NCI-H2196 treated with DMSO at 0.1 percent for 48 hours (cell line): ENCODE measurements around the gene PAWR.
"Not testable (repeated sequence)": the region's sequence is repeated elsewhere in the genome, so short reads cannot be mapped to it uniquely, and the experiment has no call there.

Experiments used
- DNase-seq: peaks from one replicate; lab custom pipeline; 2025; ENCODE audit not compliant: unreplicated experiment; lab: John Stamatoyannopoulos, UW

PAWR gene

DNA sequence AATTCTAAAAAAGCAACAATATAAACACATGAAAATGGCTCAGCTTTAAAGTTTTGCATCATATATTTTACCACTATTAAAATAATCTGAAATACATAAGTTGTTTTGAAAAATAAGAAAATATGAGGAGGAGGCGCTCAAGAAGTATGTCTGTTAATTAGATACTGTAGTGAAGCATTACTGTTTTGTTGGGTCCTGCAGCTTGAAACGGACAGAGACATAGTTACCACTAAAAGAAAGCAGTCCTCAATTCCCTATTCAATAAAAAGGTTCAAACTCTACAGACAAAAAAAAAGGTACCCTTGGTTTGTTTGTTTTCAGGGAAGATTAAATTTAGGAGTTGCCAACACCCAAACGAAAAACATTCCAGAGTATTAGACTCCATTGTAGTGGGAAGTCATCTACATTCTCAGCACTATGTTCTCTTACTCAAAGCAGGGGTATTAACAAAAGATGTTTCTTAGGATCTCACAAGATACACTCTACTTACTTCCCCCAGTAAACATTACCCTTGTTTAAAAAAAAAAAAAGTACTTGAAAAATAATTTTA is 3.0 kb downstream of the PAWR start:
- DNase-seq = no peak

DNA sequence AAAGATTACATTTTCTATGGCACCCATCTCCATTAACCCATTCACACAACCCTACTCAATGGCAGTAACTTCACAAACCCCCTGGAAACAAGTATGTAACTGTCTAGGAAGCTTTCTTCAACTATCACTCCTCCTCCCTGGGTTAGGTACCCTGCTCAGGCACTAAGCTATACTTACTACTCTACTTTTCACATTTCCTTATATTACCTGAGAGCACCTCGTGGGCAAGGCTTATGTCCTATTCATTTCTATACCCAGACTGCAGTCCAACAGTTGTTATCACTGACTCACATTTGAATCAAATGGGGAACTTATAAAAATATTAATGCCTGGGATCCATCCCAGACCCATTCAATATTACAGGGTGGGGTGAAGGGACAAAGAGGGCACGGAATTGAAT is 4.6 kb downstream of the PAWR start:
- no peak for DNase-seq

DNA sequence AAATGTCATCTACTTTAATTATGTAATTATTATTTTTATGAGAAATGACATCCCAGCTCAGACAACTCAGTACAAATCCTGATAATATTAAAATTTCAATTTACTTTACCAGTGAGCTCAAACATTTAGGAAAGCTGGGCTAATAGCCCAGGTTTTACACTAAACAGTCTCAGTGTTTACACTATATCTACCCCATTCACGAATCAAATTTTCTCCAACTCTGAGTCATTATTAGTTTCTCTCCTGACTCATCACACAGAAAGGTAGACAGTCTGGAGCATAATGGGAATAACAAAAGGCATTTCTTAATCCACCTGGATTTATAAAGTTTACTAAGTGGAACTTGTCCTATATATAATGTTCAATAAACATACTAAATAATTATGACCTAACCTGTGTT is 5.7 kb downstream of the PAWR start:
- DNase-seq = no peak

DNA sequence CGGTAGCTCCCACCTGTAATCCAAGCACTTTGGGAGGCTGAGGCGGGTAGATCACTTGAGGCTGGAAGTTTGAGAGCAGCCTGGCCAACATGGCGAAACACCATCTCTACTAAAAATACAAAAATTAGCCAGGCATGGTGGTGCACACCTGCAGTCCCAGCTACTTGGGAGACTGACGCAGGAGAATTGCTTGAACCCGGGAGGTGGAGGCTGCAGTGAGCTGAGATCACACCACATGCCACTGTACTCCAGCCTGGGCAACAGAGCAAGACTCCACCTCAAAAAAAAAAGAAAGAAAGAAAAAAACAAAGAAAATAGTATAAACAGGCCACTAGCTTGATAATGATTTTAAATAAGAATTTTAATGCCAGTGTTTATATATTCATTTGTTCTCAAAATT is 6.4 kb downstream of the PAWR start:
- not testable (repeated sequence) for DNase-seq

DNA sequence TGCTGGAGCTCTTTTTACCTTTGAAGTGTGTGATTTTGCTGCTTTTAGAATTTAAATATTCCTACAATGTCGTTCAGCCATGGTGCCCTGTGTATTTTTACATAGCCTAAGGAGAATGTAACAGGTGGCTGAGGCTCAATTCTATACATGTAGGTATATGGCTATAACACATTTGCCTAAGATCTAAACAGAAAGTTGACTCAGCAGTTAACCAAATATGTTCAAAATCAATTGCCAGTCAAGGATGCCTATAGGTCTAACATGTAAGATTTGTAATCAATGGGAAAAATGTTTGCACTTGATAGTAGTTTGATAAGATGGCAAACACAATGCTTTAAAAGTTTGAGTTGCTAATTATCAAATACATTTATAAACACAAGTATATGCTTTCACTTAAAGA is 8.2 kb downstream of the PAWR start:
- DNase-seq = no peak

DNA sequence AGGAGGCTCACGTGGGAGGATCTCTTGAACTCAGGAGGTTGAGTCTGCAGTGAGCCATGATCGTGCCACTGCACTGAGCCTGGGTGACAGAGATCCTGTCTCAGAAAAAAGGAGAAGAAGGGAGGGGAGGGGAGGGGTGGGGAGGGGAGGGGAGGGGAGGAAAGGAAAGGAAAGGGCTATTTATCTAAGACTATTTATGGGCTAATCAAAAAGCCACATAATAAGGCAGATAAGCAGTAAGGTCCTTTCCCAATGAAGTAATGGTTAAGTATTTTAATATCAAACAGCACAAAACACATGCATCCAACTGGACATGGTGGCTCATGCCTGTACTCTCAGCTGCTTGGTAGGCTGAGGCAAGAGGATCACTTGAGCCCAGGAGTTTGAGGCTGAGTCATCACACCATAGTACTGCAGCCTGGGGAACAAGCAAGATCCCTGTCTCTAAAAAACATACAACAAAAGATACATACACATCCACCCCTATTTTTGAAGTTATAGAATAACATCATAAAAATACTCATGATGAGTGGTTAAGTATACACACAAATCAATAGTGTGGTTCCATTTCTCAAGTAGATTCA is 9.7 kb downstream of the PAWR start:
- DNase-seq = no peak

DNA sequence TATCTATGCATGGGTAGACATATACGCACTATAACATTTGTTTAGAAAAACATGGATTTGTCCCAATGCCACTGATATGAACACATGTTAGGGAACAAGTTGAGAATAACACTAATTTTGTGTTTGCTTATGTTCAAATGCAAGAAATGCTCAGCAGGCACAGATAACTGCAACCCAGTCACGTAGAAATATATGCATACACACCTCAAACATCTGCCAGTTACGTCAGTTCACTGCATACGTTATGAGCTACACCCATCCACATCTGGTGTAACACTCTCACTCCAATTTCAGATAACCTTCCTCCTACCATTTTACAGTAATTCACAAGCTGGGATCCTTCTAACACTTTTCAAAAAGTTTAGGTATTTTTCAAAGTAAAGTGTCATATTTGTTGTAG is 10.7 kb downstream of the PAWR start:
- DNase-seq = no peak

DNA sequence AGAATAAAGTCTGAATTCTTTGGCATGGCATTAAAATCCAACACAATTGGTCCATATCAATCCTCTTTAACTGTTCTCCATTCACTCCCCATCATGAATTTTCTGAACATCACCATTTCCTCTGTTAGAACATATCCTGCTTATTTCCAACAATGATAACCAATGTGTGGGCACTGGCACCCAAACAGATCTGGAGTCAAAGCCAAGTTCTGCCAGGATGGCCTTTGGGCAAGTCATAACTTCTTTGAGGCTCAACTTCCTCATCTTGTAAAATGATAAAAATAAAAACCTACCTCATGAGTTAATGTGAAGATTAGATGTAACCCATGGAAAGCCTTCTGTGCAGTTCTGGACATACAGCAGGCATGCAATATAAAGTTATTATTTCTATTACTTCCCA is 12.5 kb downstream of the PAWR start:
- DNase-seq = no peak

DNA sequence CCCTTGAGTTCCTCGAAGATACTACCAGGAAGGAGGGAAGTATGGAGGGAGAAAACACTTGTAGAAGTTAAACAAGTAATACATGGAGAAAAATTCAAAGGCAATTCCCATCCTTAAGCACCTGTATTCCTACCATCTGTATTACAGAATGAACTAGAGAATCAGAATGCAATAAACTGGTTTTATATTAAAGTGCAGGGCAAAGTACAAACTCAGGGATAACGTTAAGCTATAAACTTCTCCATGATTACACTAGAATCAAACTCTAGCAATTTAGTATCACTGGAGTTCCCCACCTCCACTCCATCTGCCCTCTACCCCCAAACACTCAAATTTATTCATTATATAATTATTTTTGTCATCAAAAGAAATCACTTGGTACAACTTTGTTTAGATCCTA is 13.1 kb downstream of the PAWR start:
- DNase-seq = no peak

DNA sequence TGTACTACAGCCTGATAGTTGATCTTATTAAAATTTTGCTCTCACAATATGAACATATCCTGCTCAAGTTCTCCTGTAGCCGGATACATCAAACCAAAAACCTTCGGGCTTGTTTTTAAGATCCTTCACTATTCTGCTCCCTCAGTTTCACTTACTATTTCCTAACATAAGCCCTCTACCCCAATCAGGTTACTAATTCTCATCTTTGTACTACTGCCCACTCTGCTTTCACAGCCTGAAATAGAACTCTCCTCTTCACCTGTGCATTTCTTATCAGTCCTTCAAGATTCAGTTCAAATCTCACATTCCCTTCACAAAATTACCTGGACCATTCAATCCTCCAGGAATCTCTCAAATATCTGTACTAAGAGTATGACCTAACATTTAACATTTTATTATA is 14.2 kb downstream of the PAWR start:
- DNase-seq = no peak

DNA sequence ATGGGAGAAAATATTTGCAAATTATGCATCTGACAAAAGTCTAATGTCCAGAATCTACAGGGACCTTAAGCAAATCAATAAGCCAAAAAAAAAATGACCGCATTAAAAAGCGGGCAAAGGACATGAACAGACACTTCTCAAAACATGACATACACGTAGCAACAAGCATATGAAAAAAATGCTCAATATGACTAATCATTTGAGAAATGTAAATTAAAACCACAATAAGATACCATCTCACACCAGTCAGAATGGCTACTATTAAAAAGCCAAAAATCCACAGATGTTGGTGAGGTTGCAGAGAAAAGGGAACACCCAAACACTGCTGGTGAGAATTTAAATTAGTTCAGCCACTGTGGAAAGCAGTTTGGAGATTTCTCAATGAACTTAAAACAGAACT is 16.1 kb downstream of the PAWR start:
- no peak for DNase-seq

DNA sequence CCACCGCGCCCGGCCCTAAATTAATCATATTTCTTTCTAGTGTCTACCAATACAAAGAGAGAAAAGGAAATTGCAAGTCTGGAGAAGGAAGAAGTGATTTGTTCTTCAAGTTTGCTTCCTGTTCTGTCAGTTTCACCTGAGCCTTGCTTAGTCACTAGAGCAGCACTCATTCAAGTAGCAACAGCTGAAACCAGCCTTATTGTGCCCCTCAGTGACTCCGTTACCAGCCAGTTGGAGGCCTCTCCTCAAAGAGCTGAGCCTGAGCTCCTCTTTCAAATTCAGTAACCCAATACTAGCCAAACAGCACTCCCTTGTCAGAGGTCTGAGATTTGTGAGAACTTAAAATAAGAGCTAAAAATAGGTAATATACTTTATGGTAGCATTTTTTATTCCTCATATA is 17.4 kb downstream of the PAWR start:
- peak; percentile 8 for DNase-seq

DNA sequence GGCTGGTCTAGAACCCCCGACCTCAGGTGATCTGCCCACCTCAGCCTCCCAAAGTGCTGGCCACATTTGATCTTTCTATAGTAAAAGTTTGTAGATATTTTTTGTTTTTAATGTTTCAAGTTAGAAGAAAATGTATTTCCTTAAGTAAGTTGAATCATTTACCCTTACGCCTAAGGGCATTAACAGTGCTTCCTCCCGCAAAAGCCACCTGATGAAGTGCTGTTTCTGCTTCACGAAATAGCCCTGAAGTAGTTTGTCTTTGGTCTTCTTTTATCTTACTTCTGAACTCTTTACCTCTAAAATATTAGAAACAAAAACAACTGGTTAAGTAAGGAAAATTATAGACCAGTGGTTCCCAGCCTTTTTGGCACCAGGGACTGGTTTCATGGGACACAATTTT is 22.7 kb downstream of the PAWR start:
- DNase-seq = no peak

DNA sequence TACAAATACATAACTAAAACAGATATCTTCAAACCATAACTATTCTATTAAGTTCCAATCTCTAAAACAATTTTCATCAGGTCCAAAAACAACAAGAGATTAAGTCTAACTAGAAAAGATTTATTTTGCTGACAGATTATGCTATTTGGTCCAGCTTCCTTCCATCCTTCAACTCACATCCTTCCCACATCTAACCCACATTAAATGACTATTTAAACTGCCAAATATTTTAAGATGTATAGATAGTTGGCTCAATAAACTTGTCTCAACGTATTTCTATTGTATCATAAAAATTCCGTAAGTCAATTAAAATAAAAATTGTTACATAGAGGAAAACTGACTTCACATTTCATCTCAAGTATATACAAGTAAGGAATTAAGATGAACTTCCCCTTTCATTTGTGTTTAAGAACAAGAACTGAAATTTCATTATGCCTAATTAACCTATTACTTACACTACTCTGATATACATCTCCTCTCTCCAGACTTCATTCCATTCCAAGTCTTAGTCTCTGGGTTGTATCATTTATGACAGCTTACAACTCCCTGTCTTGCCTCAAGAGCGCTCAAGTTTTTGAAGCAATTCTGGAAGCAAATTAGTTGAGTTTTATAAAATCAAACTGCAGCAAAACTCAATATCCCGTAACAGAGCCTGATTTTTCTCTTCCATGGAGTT is 25.4 kb downstream of the PAWR start:
- DNase-seq = no peak

DNA sequence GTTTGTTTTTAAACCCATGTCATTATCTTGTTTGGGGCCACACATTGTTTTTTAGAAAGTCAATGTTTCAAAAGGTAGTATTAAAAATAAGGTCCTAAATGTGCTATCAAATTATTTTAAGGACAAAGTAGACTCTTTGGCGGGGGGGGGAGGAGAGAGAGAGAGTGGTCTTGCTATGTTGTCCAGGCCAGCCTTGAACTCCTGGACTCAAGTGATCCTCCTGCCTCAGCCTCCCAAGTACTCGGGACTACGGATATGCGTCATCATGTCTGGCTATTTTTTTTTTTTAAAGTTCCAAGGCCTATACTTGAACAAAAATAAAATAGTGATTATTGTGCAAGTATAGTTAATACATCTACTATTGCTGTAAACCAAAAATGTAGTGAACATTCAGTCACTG is 26.2 kb downstream of the PAWR start:
- no peak for DNase-seq

DNA sequence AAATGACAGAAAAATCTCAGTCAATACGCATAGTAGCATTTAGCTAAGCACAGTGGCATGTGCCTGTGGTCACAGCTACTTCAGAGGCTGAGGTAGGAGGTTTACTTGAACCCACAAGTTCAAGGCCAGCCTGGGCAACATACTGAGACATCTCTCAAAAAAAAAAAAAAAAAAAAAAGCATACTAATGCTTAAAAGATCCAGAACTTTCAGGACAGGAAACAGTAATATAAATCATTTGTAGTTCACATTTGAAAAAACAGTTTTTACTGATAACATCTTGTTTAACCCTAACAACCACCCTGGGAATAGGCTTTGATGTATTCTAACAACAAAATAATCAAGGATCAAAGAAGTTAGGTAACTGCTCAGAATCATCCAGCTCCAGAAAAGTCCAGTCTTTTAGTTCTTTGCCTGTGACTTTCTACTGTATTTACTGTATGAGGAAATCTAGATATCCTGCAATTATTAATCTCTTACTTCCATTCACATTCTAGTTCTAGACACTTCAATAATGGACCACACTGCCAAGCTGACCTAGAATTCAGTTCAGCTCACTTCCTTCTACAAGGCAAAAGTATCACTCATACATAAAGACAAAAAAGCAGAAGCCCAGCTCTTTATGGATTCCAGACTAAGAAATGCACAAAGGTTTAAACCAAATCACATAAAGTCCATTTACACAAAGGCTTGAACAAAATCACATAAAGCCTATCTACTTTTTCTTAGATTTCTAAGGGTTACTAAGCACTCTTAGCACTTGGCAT is 28.5 kb downstream of the PAWR start:
- no peak for DNase-seq

DNA sequence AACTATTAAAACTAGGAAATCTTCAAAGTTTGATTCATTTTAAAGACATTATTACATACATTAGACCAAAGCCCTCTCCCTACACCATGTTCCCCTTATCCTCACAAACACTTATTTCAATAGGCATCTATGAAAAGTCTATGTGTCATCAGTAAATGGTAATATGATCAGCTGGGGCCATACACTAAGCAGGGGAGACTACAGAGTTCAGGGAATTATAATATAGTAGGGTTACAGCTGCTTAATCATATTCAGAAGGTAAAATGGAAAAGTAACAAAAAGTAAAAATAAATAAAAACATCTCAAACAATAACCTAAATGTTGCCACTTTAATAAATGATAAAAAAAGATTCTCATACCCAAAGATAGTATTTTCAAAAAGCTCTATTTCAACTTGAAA is 29.1 kb downstream of the PAWR start:
- DNase-seq = no peak

DNA sequence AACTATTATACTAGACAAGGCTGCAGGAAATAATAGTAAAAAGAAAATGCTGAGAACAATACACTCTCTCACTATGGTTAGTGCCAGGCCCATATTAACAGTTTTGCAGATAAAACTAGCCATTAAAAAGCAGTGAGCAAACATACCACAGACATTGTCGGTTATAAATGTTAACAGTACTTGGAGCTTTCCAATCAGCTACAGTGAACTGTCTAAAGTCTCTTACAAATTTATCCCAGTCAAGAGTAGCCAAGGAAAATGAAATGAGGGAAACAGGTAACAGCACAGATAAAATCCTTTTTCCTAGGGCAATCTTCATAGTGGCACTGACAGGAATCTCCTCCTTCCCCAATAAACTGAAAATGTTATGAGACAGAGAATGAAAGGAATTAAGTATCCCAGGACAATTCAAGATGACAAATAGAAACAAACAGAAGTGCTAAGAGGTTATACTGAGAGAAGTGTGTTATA is 30.8 kb downstream of the PAWR start:
- no peak for DNase-seq

DNA sequence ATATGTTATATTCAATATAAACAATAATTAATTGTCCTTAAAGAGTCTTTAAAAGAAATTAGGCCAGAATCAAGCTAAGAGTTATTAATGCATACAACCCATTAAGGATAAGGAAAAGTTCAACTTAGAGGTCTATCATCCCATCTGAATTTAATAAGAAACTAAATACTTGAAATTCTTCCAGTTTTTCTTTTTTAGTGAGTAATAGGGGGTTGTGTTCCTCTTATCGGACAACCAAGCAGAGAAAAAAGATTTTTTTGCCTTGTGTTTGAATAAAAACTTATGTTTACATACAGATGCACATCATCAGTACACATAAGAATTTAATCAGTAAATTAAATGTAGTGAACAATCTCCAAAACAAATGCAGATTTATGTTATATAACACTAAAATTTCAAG is 32.5 kb downstream of the PAWR start:
- DNase-seq = no peak

DNA sequence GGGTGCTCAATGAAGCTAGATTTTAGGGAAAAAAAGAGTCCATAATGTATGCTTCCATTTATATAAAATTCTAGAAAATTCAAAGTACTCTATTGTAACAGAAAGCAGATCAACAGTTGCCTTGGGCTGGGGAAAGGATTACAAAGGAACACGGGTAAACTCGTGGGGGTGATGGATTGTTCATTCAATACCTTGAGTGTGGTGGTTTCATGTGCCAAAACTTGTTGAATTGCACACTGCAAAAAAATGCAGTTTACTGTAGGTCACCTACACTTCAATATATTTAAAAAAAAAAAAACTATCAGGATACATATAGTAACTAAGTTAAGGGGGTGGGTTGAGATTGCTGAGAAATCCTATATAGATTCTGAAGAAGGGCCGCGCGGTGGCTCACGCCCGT is 33.6 kb downstream of the PAWR start:
- DNase-seq = no peak

DNA sequence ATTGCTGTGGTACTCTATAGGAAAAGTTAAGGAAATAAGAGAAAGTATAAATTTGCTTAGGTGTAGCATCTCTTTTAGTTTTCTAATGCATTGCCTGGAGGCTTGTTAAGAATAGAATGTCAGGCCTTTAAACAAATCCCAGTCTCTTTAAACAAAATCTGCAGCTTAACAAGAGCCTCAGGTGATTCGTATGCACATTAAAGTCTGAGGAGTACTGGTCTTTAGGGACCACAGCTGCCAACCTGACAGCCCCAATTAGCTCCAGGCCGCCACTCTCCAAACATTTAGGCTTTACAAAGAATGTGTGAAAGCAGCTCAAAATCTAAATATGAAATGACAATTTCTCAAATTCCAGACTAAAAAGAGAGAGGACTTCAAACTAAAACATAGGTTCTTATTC is 35.7 kb downstream of the PAWR start:
- no peak for DNase-seq

DNA sequence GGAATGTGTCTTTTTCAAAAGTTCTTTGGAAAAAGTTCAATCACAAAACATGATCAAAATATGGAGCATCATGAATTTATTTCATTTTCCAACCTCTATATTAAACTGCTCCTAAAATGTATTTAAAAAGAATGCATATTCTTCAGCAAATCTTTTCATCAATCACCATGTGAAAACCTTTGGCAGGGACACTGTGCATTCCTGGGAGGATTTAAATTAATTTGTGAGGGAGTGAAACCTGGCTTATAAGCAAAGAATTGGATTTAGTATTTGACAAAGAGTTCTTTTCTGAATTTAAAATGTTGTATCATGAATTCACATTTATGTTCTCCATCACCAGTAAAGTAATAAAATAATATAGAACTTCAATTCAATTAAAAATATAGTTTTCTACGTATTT is 38.2 kb downstream of the PAWR start:
- DNase-seq = no peak
